ENCODE data around the gene SORL1. TPM values are rescaled to one million over a fixed set of nuclear protein-coding genes. Genes with fewer than 3 reads are reported as not detected.
A peak's percentile ranks its signal among the peaks of the same experiment; 100 is the strongest.

Gene SORL1
- polyA plus RNA-seq, 3 donors = 52.5 to 61.9 (median 59.4) TPM

DNA sequence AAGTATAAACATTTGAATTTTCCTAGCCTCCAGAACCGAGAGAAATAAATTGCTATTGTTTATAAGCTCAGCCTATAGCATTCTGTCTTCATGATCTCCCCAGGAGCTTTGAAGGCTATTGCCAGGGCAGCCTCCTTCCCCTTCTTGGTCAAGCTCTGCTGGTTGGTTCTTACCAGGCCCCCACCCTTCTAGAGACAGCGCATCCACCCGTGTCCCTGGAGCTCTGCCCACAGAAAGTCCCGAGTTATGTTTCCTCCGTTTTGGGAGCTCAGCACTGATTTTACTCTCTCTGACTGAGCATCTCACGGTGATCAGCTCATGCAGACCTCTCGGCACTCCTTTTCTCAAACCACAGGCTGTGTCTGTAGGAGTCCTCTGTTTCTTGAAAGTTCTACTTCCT, 124.4 kb downstream of the SORL1 start:
- peaks cover 74% of the 10 kb centered on the region for H4K20me1 ChIP-seq (ENCODE audit: insufficient read depth, low read length)
- Mint-ChIP-seq H3K27me3 (ENCODE audit: low read depth in 3 of 3) (no peaks in the 10 kb centered on the region), H3K36me3 (peaks cover 92 to 97% of the 10 kb centered on the region in 2 donors), H3K27ac (peak overlapping the region; percentile 16 to 96 (median 68)), H3K4me3 (no peak overlapping the region), H3K4me1 (peaks cover 67% of the 10 kb centered on the region), H3K9me3 (peaks cover 0 to 5% (median 3%) of the 10 kb centered on the region in 7 donors)
- H3K9me3 ChIP-seq (replicated peaks in 1 of 2; ENCODE audit: control insufficient read depth in 1 of 2, insufficient read depth in 1 of 2, low read length in 2 of 2) = no peaks in the 10 kb centered on the region
- peaks cover 48 to 52% of the 10 kb centered on the region in 2 donors for H3K4me1 ChIP-seq (ENCODE audit: control insufficient read depth in 1 of 2, insufficient read depth in 2 of 2, low read length in 2 of 2)
- DNase-seq = peak in 2 of 3 donors; percentile 39 to 50
- H3K27ac ChIP-seq (ENCODE audit: low read depth in 1 of 2, low read length in 2 of 2) = no peak overlapping the region
- no peak overlapping the region for H3K4me2 ChIP-seq (replicated peaks; ENCODE audit: extremely low read depth, low read length, poor library complexity, severe bottlenecking)
- WGBS (ENCODE audit: insufficient coverage) = 73% methylated on average over 7 of the region's 7 CpGs
- TF ChIP-seq, protein P1, sequence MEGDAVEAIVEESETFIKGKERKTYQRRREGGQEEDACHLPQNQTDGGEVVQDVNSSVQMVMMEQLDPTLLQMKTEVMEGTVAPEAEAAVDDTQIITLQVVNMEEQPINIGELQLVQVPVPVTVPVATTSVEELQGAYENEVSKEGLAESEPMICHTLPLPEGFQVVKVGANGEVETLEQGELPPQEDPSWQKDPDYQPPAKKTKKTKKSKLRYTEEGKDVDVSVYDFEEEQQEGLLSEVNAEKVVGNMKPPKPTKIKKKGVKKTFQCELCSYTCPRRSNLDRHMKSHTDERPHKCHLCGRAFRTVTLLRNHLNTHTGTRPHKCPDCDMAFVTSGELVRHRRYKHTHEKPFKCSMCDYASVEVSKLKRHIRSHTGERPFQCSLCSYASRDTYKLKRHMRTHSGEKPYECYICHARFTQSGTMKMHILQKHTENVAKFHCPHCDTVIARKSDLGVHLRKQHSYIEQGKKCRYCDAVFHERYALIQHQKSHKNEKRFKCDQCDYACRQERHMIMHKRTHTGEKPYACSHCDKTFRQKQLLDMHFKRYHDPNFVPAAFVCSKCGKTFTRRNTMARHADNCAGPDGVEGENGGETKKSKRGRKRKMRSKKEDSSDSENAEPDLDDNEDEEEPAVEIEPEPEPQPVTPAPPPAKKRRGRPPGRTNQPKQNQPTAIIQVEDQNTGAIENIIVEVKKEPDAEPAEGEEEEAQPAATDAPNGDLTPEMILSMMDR (IDR thresholded peaks at IDR 0.05) = no peak
- H3K36me3 ChIP-seq (replicated peaks in 1 of 2; ENCODE audit: control insufficient read depth in 1 of 2, insufficient read depth in 2 of 2, low read length in 2 of 2) = peaks cover 57 to 90% of the 10 kb centered on the region in 2 donors
- H2AFZ ChIP-seq (ENCODE audit: insufficient read depth, low read depth, low read length, poor library complexity, severe bottlenecking) = no peak overlapping the region
- no peak overlapping the region for H3K4me3 ChIP-seq (replicated peaks in 1 of 3; ENCODE audit: low read depth in 2 of 3, low read length in 3 of 3)
- peaks cover 14% of the 10 kb centered on the region for H3K79me2 ChIP-seq (ENCODE audit: insufficient read depth, low read length)
- no peak overlapping the region for H3K9ac ChIP-seq (ENCODE audit: insufficient read depth, low read length, poor library complexity, severe bottlenecking)
- no peaks in the 10 kb centered on the region for H3K27me3 ChIP-seq (ENCODE audit: control insufficient read depth in 2 of 2, insufficient read depth in 2 of 2, low read length in 2 of 2)
- intact Hi-C loops (cut with micrococcal nuclease) = loop anchor here (5.0 kb wide), 2 partner anchors 124 to 159 kb away; partner anchors contain the start of genes SORL1 (in 1 of the 2) and SORL1-AS1 (in 1 of the 2)

DNA sequence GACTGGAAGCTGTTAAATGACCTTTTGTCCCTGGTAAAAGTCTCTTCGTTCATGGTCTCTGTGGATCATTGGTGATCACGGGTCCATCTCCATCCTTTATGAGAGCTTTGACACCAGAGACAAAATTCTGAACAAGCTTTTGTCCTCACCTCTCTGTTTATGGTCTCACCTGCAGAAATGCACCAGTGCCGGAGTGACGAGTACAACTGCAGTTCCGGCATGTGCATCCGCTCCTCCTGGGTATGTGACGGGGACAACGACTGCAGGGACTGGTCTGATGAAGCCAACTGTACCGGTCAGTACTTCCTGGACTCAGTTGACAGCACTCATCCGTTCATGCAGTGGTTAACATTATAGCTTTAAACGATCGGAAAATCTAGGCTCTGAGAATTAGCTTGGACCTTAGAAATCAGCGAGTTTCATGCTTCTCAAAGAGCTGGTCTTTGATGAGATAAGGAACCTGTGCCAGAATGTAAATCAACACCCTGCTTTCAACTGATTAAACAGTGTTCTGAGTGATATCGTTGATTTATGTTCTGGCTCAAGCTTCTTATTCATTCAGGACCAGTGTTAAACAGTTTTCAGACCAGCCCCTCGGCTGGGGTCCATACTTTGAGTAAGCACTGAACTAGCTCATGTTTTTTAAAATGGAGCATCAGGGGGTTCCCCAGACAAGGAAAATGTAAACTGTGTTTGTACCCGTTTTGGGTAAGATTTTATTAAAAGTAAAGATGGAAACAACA, 125.2 kb downstream of the SORL1 start:
- peaks cover 74% of the 10 kb centered on the region for H4K20me1 ChIP-seq (ENCODE audit: insufficient read depth, low read length)
- H3K4me3 ChIP-seq (replicated peaks in 1 of 3; ENCODE audit: low read depth in 2 of 3, low read length in 3 of 3) = no peak overlapping the region
- Mint-ChIP-seq H3K9me3 (peaks cover 0 to 5% (median 3%) of the 10 kb centered on the region in 7 donors), H3K4me3 (no peak overlapping the region), H3K36me3 (peaks cover 87 to 95% of the 10 kb centered on the region in 2 donors), H3K27ac (peak overlapping the region in 5 of 7 donors; percentile 16 to 91 (median 76)), H3K4me1 (peaks cover 73% of the 10 kb centered on the region), H3K27me3 (ENCODE audit: low read depth in 3 of 3) (no peaks in the 10 kb centered on the region)
- H2AFZ ChIP-seq (ENCODE audit: insufficient read depth, low read depth, low read length, poor library complexity, severe bottlenecking) = no peak overlapping the region
- H3K4me2 ChIP-seq (replicated peaks; ENCODE audit: extremely low read depth, low read length, poor library complexity, severe bottlenecking) = no peak overlapping the region
- TF ChIP-seq, protein P1 (IDR thresholded peaks at IDR 0.05) = no peak
- DNase-seq = no peak
- intact Hi-C loops (cut with micrococcal nuclease) = loop anchor here (5.0 kb wide), 2 partner anchors 125 to 160 kb away; partner anchors contain the start of genes SORL1 (in 1 of the 2) and SORL1-AS1 (in 1 of the 2)
- peaks cover 14% of the 10 kb centered on the region for H3K79me2 ChIP-seq (ENCODE audit: insufficient read depth, low read length)
- H3K27me3 ChIP-seq (ENCODE audit: control insufficient read depth in 2 of 2, insufficient read depth in 2 of 2, low read length in 2 of 2) = no peaks in the 10 kb centered on the region
- H3K9ac ChIP-seq (ENCODE audit: insufficient read depth, low read length, poor library complexity, severe bottlenecking) = no peak overlapping the region
- H3K36me3 ChIP-seq (replicated peaks in 1 of 2; ENCODE audit: control insufficient read depth in 1 of 2, insufficient read depth in 2 of 2, low read length in 2 of 2) = peaks cover 51 to 90% of the 10 kb centered on the region in 2 donors
- H3K27ac ChIP-seq (ENCODE audit: low read depth in 1 of 2, low read length in 2 of 2) = peak overlapping the region in 1 of 2 donors; percentile 68
- WGBS (ENCODE audit: insufficient coverage) = 71% methylated on average over 14 of the region's 16 CpGs
- no peaks in the 10 kb centered on the region for H3K9me3 ChIP-seq (replicated peaks in 1 of 2; ENCODE audit: control insufficient read depth in 1 of 2, insufficient read depth in 1 of 2, low read length in 2 of 2)
- H3K4me1 ChIP-seq (ENCODE audit: control insufficient read depth in 1 of 2, insufficient read depth in 2 of 2, low read length in 2 of 2) = peaks cover 55 to 59% of the 10 kb centered on the region in 2 donors

All from CD14-positive monocyte (primary cell).